Inferior parietal cortex (tissue), 1 donor: ENCODE results near the gene PHC3.

Source experiments
- DNase-seq: peaks from one replicate; pipeline ENCODE4 v3.0.0-alpha.2; 2016; ENCODE audit errors: extremely low spot score

The PHC3 gene

GRCh38 chr3:170078620-170079281, 102.8 kb downstream of the PHC3 start:
- DNase-seq, result no peak

GRCh38 chr3:170077361-170077760, 104.2 kb downstream of the PHC3 start:
- DNase-seq, result no peak

GRCh38 chr3:170076715-170077238, 104.8 kb downstream of the PHC3 start:
- no peak for DNase-seq

- no peak for DNase-seq
Observed at GRCh38 chr3:170075441-170076091, 106.0 kb downstream of the PHC3 start.

- DNase-seq, result no peak
Observed at GRCh38 chr3:170064108-170064507, 117.4 kb downstream of the PHC3 start.

GRCh38 chr3:170063691-170064090, 117.8 kb downstream of the PHC3 start:
- no peak for DNase-seq

- no peak for DNase-seq
Observed at GRCh38 chr3:170062769-170063168, 118.8 kb downstream of the PHC3 start.

GRCh38 chr3:170062068-170062467, 119.5 kb downstream of the PHC3 start:
- no peak for DNase-seq

GRCh38 chr3:170059447-170059846, 122.1 kb downstream of the PHC3 start:
- DNase-seq, result no peak

- no peak for DNase-seq
Observed at GRCh38 chr3:170058127-170058526, 123.4 kb downstream of the PHC3 start.

- no peak for DNase-seq
Observed at GRCh38 chr3:170057550-170057949, 124.0 kb downstream of the PHC3 start.

- DNase-seq, result no peak
Observed at GRCh38 chr3:170056710-170057454, 124.7 kb downstream of the PHC3 start.

GRCh38 chr3:170055209-170055608, 126.3 kb downstream of the PHC3 start:
- no peak for DNase-seq

- DNase-seq, result no peak
Observed at GRCh38 chr3:170054204-170054603, 127.3 kb downstream of the PHC3 start.

GRCh38 chr3:170052398-170052797, 129.1 kb downstream of the PHC3 start:
- no peak for DNase-seq

- no peak for DNase-seq
Observed at GRCh38 chr3:170050753-170051152, 130.8 kb downstream of the PHC3 start.

GRCh38 chr3:170049146-170050000, 132.2 kb downstream of the PHC3 start:
- no peak for DNase-seq

GRCh38 chr3:170047133-170047404, 134.5 kb downstream of the PHC3 start:
- no peak for DNase-seq

GRCh38 chr3:170046269-170047132, 135.0 kb downstream of the PHC3 start:
- DNase-seq, result no peak

- DNase-seq, result no peak
Observed at GRCh38 chr3:170044795-170045244, 136.7 kb downstream of the PHC3 start.

GRCh38 chr3:170044271-170044670, 137.3 kb downstream of the PHC3 start:
- DNase-seq, result no peak
